ENCODE results near the gene FAM114A2.

Gene FAM114A2

DNA sequence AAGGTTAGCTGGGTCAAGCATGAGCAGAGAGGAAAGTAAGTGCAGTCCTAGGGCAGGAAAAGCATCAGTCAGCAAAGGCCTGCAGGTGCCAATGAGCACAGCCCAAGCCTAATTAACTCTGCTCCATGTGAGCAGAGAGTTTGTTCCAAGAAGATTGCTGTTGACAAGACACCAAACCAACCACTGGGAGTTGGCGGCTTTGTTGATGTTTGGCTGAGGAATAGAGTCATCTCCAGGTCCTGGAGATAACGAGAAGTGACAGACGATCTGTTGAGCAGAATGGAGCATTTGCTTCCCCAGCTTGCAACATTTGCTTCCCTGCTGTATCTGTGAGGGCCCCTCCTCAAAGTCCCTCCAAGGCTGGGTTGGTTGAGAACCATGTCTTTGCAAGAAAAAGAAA, 68.2 kb downstream of the FAM114A2 start:
- Mint-ChIP-seq H3K4me3 (no peak overlapping the region), H3K27ac (no peak overlapping the region), H3K4me1 (peaks cover 15% of the 10 kb centered on the region), H3K27me3 (ENCODE audit: low read depth, poor library complexity) (peaks cover 18% of the 10 kb centered on the region), H3K9me3 (no peaks in the 10 kb centered on the region), H3K36me3 (ENCODE audit: low read depth) (no peaks in the 10 kb centered on the region)
- no peak for DNase-seq
- TF ChIP-seq, protein P1, sequence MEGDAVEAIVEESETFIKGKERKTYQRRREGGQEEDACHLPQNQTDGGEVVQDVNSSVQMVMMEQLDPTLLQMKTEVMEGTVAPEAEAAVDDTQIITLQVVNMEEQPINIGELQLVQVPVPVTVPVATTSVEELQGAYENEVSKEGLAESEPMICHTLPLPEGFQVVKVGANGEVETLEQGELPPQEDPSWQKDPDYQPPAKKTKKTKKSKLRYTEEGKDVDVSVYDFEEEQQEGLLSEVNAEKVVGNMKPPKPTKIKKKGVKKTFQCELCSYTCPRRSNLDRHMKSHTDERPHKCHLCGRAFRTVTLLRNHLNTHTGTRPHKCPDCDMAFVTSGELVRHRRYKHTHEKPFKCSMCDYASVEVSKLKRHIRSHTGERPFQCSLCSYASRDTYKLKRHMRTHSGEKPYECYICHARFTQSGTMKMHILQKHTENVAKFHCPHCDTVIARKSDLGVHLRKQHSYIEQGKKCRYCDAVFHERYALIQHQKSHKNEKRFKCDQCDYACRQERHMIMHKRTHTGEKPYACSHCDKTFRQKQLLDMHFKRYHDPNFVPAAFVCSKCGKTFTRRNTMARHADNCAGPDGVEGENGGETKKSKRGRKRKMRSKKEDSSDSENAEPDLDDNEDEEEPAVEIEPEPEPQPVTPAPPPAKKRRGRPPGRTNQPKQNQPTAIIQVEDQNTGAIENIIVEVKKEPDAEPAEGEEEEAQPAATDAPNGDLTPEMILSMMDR (IDR thresholded peaks at IDR 0.05) = no peak

DNA sequence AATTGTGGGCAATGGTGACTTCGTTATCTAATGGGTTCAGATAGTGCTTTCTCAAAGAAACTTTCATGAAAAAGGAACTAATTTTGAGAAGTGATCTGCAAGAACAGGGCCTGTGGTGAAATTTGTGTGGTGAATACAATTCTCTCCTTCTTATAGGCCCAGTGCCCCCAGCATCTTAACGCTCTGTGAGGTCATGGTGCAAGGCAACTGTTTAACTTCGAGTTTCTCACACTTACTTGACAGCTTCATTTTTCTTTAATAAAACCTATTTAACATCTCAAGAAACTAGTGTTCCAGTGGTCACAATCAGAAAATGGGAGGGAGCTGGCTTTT, 69.2 kb downstream of the FAM114A2 start:
- TF ChIP-seq, protein P1 (IDR thresholded peaks at IDR 0.05) = no peak
- Mint-ChIP-seq H3K9me3 (no peaks in the 10 kb centered on the region), H3K27ac (no peak overlapping the region), H3K4me3 (no peak overlapping the region), H3K4me1 (peaks cover 15% of the 10 kb centered on the region), H3K36me3 (ENCODE audit: low read depth) (no peaks in the 10 kb centered on the region), H3K27me3 (ENCODE audit: low read depth, poor library complexity) (peaks cover 15% of the 10 kb centered on the region)
- no peak for DNase-seq

DNA sequence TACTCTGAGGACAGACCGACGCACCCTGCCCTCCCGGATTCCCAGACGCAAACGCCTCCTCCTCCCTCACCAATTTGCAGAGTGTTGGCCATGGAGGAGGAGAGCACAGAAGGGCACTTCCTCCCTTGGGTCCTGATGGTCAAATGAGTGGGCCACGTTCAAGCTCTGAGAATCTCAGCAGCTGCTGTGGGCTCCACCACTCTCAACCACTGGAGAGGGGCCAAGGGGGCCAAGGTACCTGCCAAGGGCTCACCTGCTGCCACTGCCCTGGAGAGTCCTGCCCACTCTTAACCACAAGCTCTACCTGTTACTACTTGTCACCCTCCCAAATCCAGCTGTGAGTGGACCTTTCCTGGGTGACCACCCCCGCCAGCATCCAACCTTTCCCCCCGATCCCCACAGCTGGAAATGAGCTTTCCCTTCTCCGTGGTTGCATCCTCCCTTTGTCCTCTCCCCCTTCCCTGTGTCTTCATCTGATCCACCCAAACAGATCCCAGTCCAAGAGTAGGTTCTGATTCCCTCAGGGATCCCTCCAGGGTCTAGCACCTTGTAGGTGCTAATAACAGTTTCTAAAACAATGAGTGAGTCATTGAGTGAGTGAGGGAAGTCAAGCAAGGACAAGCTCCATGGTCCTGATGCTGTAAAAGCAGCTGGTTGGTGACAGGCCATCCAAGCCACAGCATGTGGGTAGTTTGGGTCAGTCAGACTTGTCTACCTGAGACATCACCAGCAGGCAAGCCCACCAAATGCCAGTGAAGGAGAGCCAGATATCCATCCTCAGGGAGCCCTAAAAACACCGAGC, 69.7 kb downstream of the FAM114A2 start:
- no peak for DNase-seq
- H3K4me3 Mint-ChIP-seq = no peak overlapping the region
- H3K27me3 Mint-ChIP-seq (ENCODE audit: low read depth, poor library complexity) = peaks cover 14% of the 10 kb centered on the region
- TF ChIP-seq, protein P1 (IDR thresholded peaks at IDR 0.05) = no peak
- no peaks in the 10 kb centered on the region for H3K9me3 Mint-ChIP-seq
- H3K36me3 Mint-ChIP-seq (ENCODE audit: low read depth) = no peaks in the 10 kb centered on the region
- no peak overlapping the region for H3K27ac Mint-ChIP-seq
- H3K4me1 Mint-ChIP-seq = peaks cover 15% of the 10 kb centered on the region

DNA sequence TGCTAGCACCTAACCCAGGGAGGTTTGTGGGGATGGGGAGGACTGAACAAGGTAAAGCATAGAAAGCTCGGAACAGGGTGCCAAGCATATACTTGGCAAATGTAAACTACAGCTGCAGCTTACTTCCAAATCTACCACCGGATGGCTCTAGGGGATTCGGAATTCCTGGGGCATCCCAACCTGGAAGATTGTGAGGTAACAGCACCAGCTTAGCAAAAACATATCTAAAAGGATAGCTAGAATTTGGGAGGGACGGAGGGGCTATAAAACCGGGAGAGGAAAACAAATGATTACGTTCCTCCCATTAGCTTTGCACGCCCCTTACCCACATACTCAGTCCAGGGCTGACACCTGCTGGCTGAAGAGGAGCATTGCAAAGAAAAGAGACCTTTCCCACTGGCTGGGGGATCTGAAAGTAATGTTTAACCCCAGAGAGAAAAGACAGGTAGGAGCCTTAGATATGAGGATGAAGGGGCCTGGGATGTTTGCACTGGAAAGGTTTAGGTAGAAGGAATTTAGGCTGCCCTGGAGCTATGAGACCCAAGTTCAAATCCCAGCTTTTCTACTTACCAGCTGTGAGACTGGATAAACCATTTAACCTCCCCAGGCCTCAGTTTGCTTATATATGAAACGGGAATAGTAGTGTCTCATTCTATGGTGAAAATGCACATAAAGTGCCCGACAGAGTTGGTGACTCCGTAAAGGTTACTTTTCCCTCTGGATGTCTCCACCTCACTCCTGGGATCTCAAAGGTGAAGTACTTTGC, 73.6 kb downstream of the FAM114A2 start:
- TF ChIP-seq, protein P1 (IDR thresholded peaks at IDR 0.05) = peak; percentile 88
- Mint-ChIP-seq H3K36me3 (ENCODE audit: low read depth) (no peaks in the 10 kb centered on the region), H3K9me3 (no peaks in the 10 kb centered on the region), H3K4me3 (peak overlapping the region; percentile 73), H3K27me3 (ENCODE audit: low read depth, poor library complexity) (peaks cover 8% of the 10 kb centered on the region), H3K27ac (no peak overlapping the region), H3K4me1 (peaks cover 13% of the 10 kb centered on the region)
- DNase-seq = peak; percentile 74

DNA sequence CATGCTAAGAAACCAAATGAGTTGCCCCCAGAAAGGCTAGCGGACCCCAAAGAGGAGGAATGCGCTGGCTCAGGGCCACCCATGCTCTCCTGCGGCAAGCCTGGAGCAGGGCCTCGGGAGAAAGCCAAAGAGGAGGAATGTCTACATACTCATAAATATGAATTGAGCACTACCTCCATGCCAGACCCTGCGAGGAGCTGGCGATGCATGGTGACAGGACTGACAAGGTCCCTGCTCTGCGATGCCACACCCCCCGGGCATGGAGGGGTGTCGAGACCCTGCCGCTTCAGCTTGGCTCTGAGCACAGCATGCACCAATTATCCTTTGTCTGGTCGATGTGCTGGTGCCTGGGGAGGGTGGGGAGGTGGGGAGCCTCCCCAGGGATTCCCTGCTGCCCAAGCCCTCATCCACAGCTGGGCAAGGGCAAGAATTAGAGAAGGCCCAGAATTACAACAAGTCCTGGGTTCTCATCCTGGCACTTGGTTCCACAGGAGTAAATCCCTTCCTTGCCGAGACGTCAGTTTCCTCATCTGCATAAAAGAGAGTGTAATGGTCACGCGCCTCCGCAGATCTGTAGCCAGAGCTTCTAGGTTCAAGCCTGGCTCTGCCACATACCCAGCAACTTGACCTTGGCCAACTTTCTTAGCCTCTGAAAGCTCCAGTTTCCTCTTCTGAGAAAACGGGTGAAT, 74.4 kb downstream of the FAM114A2 start:
- peak overlapping the region; percentile 73 for H3K4me3 Mint-ChIP-seq
- no peak for DNase-seq
- no peaks in the 10 kb centered on the region for H3K36me3 Mint-ChIP-seq (ENCODE audit: low read depth)
- H3K27ac Mint-ChIP-seq = no peak overlapping the region
- no peaks in the 10 kb centered on the region for H3K9me3 Mint-ChIP-seq
- TF ChIP-seq, protein P1 (IDR thresholded peaks at IDR 0.05) = no peak
- peaks cover 13% of the 10 kb centered on the region for H3K27me3 Mint-ChIP-seq (ENCODE audit: low read depth, poor library complexity)
- peaks cover 19% of the 10 kb centered on the region for H3K4me1 Mint-ChIP-seq
